ENCODE measurements around the gene MPG. TPM values are rescaled to one million over a fixed set of nuclear protein-coding genes. Genes with fewer than 3 reads are reported as not detected.
A peak's percentile ranks its signal among the peaks of the same experiment; 100 is the strongest.

Gene MPG
- total and polyA plus RNA-seq, 4 donors: 25.4 to 84.1 (median 37.5) TPM

DNA sequence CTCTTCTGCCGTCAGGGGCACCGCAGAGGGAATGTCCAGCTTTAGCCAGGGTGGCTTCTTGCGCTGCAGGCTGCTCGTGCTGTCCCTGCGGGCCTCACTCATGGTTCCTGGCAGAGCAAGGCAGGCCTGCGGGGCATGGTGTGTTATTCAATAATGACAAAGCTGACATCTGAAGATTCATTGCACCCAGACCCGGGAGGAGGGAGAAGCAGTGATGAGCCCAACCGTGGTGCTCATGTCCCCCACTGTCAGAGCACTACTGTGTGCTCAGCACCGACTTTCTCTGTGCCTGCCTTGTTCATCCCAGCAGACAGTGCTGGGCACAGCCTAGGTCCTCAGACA lies 13.1 kb upstream of the MPG start:
- Histone ChIP-seq H3K27ac (ENCODE audit: low read depth in 1 of 2, low read length in 2 of 2) (no peak overlapping the region), H3K27me3 (ENCODE audit: control insufficient read depth in 4 of 4, insufficient read depth in 4 of 4, low read length in 3 of 4) (no peaks in the 10 kb centered on the region), H3K4me3 (ENCODE audit: low read depth in 1 of 3, low read length in 3 of 3) (no peak overlapping the region), H3K9ac (ENCODE audit: low read depth in 1 of 2, low read length in 2 of 2) (no peak overlapping the region), H3K9me3 (ENCODE audit: control insufficient read depth in 4 of 4, low read length in 3 of 4) (no peaks in the 10 kb centered on the region), H3K36me3 (ENCODE audit: control insufficient read depth in 4 of 4, insufficient read depth in 3 of 4, low read depth in 1 of 4, low read length in 3 of 4) (peaks cover 0 to 3% (median 0%) of the 10 kb centered on the region in 4 donors), H3K4me1 (ENCODE audit: control insufficient read depth in 4 of 4, insufficient read depth in 4 of 4, low read length in 3 of 4) (peaks cover 2 to 21% (median 8%) of the 10 kb centered on the region in 4 donors)
- TF ChIP-seq TAF1 (conservative IDR thresholded peaks at IDR 0.05) (no peak), JUND (IDR thresholded peaks at IDR 0.05) (no peak), YY1 (IDR thresholded peaks at IDR 0.05) (no peak), CTCF (IDR thresholded peaks at IDR 0.05; ENCODE audit: low read depth, low read length, missing input control) (no peak), RXRA (IDR thresholded peaks at IDR 0.05) (no peak), SP1 (IDR thresholded peaks at IDR 0.05) (no peak), FOXA1 (IDR thresholded peaks at IDR 0.05) (no peak), EGR1 (IDR thresholded peaks at IDR 0.05; ENCODE audit: low read depth in 2 of 2) (no peak), FOXA2 (IDR thresholded peaks at IDR 0.05) (no peak), MAX (IDR thresholded peaks at IDR 0.05) (no peak), RAD21 (IDR thresholded peaks at IDR 0.05) (no peak), HNF4A (conservative IDR thresholded peaks at IDR 0.05) (no peak)
- TF ChIP-seq, protein P1, sequence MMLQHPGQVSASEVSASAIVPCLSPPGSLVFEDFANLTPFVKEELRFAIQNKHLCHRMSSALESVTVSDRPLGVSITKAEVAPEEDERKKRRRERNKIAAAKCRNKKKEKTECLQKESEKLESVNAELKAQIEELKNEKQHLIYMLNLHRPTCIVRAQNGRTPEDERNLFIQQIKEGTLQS (IDR thresholded peaks at IDR 0.05): no peak
- TF ChIP-seq, protein P2, sequence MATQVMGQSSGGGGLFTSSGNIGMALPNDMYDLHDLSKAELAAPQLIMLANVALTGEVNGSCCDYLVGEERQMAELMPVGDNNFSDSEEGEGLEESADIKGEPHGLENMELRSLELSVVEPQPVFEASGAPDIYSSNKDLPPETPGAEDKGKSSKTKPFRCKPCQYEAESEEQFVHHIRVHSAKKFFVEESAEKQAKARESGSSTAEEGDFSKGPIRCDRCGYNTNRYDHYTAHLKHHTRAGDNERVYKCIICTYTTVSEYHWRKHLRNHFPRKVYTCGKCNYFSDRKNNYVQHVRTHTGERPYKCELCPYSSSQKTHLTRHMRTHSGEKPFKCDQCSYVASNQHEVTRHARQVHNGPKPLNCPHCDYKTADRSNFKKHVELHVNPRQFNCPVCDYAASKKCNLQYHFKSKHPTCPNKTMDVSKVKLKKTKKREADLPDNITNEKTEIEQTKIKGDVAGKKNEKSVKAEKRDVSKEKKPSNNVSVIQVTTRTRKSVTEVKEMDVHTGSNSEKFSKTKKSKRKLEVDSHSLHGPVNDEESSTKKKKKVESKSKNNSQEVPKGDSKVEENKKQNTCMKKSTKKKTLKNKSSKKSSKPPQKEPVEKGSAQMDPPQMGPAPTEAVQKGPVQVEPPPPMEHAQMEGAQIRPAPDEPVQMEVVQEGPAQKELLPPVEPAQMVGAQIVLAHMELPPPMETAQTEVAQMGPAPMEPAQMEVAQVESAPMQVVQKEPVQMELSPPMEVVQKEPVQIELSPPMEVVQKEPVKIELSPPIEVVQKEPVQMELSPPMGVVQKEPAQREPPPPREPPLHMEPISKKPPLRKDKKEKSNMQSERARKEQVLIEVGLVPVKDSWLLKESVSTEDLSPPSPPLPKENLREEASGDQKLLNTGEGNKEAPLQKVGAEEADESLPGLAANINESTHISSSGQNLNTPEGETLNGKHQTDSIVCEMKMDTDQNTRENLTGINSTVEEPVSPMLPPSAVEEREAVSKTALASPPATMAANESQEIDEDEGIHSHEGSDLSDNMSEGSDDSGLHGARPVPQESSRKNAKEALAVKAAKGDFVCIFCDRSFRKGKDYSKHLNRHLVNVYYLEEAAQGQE (IDR thresholded peaks at IDR 0.05): no peak
- 84% methylated on average over 9 of the region's 9 CpGs for WGBS
- DNase-seq (ENCODE audit: low spot score): no peak

GRCh38 chr16:65745-66144 lies 12.3 kb upstream of the MPG start:
- no peaks in the 10 kb centered on the region for H3K27me3 ChIP-seq (ENCODE audit: control insufficient read depth in 4 of 4, insufficient read depth in 4 of 4, low read length in 3 of 4)
- no peaks in the 10 kb centered on the region for H3K9me3 ChIP-seq (ENCODE audit: control insufficient read depth in 4 of 4, low read length in 3 of 4)
- peak; percentile 94 for DNase-seq (ENCODE audit: low spot score)
- no peak overlapping the region for H3K27ac ChIP-seq (ENCODE audit: low read depth in 1 of 2, low read length in 2 of 2)
- peaks cover 0 to 3% (median 0%) of the 10 kb centered on the region in 4 donors for H3K36me3 ChIP-seq (ENCODE audit: control insufficient read depth in 4 of 4, insufficient read depth in 3 of 4, low read depth in 1 of 4, low read length in 3 of 4)
- WGBS: 18% methylated on average over 17 of the region's 17 CpGs
- H3K9ac ChIP-seq (ENCODE audit: low read depth in 1 of 2, low read length in 2 of 2): no peak overlapping the region
- TF ChIP-seq FOXA2 (IDR thresholded peaks at IDR 0.05) (no peak), CTCF (IDR thresholded peaks at IDR 0.05; ENCODE audit: low read depth, low read length, missing input control) (peak; percentile 97), RAD21 (IDR thresholded peaks at IDR 0.05) (peak; percentile 95 to 98), SP1 (IDR thresholded peaks at IDR 0.05) (no peak)
- peaks cover 2 to 21% (median 9%) of the 10 kb centered on the region in 4 donors for H3K4me1 ChIP-seq (ENCODE audit: control insufficient read depth in 4 of 4, insufficient read depth in 4 of 4, low read length in 3 of 4)
- no peak overlapping the region for H3K4me3 ChIP-seq (ENCODE audit: low read depth in 1 of 3, low read length in 3 of 3)

Measured in liver (tissue), 9 donors.